ENCODE data around the gene ELAVL1.
A peak's percentile ranks its signal among the peaks of the same experiment; 100 is the strongest.
"Not testable (repeated sequence)": the region's sequence is repeated elsewhere in the genome, so short reads cannot be mapped to it uniquely, and the experiment has no call there.

ELAVL1 gene

DNA sequence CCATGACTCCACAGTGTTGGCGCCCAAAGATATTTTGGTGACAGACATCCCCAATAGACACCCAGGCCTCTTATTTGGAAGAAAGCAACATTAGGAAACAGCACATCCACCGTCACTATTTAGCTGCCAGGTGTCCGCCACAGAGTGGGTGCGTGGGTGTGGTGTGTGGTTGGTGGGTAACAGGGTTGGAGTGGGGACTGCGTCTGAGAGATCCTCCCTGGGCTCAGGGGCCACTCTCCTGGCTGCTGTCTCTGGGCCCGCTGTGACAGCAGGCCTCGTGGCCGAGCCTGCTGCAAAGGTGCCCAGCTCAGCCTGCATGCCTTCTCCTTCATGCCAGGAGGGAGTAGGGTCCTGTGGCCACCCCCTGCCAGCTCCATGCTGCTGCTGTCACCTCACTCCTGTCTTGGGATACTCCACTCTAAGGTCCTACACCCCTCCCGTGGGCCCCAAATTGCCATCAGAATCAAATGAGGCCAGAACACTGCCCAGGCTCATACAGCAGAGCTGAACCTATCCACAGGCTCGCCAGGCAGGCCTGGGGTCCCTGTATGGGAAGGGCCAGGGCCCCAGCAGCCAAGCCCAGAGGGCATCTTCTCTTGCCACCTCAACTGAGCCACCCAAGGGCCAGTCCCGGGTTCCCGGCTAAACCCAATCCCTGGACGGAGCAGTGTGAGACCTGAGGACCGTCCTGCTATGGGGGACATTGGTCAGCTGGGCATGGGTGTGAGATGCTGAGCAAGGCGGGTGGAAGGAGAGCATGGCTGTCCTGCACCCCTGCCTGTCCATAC, 37.2 kb downstream of the ELAVL1 start:
- no peak for DNase-seq

DNA sequence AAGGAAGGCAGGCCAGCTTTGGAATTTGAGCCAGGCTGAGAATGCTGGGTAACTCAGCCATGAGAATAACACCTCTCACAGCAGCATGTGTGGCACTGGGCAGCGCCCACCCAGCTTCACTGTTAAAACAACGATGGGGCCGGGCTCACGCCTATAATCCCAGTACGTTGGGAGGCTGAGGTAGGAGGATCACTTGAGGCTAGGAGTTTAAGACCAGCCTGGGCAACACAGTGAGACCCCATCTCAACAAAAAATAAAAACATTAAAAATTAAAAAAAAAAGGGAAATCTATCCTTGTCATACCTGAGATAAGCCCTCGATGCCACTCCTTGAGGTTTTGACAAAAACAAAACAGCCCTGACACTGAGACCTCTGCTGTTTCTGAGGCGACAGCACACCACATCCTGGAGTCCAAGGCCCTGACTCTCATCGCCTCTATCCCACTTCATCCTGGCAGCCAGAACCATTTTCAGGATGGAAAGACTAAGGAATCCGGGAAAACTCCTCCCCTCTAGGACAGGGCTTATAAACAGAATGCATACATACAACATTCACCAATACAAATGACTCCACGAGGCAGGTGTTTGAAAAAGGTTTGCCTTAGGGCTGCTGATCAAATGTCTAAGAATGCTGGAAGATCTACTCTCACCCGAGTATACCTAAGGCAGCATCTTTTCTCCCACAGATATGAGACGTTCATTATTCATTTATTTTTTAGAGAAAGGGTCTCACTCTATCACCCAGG, 39.3 kb downstream of the ELAVL1 start:
- no peak for DNase-seq

DNA sequence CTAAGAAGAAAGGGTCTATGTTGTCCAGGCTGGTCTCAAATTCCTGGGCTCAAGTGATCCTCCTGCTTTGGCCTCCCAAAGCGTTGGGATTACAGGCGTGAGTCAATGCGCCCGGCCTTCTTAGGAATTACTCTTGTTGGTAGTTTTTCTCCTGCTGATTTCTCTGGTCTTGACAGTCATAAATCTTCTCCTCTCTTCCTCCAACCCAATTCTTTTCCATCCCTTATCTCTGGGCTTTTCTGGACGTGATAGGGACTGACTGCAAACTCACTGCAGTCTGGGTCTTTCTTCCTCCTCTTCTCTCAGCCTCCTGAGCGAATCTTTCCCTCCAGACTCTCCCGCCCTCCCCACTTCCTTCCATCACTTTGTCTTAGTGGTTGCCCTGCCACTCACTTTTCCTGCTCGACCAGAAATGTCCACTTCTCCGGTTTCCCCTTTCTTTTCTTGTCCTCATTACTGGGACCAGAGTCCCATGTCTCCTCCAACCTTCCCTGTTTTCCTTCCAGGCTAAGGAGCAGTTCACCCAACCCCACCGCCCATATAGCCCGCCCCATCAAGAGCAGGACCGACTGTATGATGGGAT, 40.1 kb downstream of the ELAVL1 start:
- no peak for DNase-seq

DNA sequence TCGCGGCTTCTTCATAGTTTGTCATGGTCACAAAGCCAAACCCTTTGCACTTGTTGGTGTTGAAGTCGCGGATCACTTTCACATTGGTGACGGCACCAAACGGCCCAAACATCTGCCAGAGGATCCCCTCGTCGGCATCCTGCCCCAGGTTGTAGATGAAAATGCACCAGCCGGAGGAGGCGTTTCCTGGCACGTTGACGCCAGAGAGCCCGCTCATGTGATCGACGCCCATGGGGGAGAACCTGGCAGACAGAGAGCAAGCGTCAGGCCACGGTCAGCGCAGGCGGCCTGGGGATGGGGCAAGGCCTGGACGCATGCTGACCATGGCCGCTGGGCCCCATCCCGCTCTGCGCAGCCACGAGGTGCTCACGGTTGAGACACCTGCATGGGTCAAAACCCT, 41.9 kb downstream of the ELAVL1 start:
- no peak for DNase-seq

DNA sequence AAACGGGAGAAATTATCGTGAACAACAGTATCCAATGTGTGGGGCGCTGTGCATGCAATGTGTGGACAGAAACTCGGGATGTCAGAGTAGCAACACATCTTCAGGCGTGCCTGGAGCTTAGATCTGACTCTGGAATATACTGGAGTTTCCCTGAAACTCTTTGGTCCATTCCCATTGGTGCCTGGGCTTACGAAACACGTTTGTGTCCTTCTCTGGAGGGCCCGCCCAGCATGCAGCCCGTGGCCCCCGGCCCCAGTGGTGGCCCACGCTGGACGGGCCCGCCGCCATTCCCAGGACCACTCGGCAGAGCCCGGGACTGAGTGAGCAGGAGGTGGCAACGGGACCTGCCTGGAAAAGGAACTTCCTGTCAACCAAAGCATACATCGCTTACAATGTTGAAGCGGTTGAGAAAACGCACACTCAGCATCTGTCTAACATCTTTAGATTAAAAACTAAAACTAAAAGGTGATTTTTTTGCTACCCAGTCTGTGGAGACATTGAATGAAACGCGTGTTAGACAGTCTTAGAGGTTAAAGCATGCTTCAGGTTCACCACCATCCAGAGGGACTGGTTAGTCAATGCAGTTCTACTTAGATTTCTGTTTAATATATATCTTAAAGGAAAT, 42.7 kb downstream of the ELAVL1 start:
- no peak for DNase-seq

DNA sequence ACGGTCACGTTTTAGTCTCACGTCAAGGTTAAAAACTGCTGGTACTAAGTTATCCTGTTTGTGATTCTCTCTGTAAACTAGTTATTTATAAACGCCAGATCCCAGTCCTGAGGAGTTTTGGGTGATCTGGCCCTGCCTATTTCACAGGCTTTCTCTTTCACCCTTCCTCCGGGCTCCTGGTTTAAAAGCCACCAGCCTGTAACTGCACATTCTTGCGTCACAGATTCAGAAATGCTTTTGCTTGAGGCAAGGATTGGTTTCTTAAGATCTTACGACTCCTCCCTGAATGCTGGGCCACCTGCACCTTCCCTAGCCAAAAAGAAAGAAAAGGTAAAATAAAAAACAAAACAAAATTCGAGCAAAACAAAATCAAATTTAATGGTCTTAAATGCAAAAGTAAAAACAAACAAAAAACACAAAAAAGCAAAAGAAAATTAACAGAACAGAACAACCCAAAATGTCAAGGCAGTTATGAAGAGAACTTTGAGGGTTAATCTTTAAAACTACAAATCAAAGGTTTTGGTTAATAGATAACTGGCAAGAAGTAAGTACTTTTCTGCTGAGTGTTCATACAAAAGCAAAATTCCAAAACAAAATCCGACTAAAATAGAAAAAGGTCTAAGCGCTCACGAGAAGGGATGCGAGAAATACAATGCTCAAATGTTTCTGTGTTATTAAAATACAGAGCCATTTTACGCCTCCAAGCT, 43.4 kb downstream of the ELAVL1 start:
- no peak for DNase-seq

DNA sequence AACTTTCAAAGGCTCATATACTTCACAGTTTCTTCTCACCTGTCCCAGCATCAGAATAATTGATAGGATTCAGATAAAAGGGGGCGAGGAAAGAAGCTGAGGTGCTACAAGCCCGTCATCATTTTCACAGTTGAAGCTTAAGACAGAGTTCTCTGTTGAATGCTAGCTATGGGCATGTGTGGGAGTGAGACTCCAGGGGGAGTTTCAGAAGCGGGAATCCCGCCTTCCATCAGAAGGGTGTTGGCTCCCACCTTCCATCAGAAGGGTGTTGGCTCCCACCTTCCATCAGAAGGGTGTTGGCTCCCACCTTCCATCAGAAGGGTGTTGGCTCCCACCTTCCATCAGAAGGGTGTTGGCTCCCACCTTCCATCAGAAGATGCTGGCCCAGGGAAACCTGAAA, 44.4 kb downstream of the ELAVL1 start:
- DNase-seq: not testable (repeated sequence)

DNA sequence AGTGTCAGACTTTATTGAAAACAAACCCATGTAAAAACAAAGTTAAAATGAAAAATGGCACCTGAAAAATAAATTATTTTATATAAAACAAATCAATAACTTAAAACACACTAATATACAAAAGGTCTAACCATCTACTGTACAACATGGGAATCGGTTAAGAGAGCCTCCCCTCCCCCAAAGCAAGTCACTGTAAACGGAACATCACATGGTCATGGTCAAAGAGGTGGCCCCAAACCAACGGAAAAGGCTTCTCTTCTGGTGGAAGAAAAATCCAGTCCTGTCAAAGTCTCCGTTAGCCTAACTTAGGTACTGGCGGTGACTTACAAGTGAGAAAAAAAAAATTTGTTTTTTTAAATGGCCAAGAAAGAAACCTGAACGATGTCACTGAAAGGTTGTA, 46.2 kb downstream of the ELAVL1 start:
- no peak for DNase-seq

DNA sequence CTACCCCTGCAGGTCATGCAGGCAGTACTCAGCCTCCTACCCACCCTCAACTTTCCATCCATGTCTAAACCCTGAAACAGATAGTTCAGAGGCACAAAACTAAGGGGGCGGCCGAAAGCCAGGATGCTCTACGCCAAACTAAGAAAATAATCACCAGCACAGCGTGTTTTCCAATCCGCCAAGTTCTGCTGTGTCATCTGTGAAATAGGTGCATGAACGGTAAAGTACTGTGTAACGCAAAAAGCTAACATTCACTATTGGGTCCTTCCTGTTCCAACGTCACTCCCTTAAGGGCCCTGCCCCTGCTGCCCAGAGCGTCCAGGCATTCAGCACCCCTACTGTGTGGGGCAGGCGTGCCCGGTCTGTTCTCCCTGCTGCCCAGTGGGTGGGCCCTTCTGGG, 49.7 kb downstream of the ELAVL1 start:
- DNase-seq: no peak

DNA sequence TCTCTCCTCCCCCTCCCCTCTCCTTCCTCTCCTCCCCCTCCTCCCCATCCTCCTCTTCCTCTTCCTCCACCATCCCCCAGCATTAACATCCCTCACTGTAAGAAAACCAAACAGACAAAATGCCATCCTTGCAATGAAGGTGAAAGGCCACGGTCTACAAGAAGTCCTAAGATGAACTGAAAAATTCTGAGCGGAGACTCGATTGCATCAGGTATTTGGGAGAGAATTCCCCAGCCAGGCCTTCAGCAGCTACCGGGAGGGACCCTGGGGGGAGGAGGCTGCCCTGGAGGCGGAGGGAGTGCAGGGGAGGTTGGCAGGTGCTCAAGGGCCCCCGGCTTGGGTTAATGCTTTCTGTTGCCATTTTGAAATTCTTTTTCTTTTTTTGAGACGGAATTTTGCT, 51.9 kb downstream of the ELAVL1 start:
- no peak for DNase-seq

DNA sequence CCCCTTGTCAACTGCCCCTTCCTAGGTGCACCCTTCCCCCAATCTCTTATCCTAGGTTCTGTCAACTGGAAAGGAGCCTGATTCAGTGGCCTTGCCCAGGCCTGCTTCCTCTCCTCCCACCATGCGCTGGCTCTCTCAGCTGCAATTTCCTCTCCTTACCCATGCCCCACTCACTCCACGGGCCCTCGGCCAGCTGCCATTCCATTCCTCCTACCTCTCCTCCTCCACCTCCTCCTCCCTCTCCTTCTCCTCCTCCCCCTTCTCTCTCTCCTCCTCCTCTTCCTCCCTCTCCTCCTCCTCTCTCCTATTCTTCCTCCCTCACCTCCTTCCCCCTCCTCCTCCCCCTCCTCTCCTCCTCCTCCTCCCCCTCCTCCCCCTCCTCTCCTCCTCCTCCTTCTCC, 52.4 kb downstream of the ELAVL1 start:
- DNase-seq: peak; percentile 39

DNA sequence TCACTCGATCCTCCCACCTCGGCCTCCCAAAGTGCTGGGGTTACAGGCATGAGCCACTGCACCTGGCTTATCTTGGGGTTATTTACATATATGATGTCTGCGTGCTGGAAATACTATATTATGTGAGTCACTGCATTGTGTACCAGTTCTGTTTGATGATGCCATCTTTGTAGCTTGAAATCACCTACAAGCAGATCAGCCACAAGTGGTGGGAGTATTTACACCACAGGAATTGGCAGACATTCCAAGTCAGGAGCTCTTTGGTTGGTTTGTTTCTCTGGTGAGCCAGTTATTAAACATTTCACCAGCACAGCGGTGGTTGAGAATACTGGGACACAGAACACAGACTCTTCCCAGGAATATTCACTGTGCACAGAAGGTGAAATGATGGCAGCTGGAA, 57.5 kb downstream of the ELAVL1 start:
- no peak for DNase-seq

DNA sequence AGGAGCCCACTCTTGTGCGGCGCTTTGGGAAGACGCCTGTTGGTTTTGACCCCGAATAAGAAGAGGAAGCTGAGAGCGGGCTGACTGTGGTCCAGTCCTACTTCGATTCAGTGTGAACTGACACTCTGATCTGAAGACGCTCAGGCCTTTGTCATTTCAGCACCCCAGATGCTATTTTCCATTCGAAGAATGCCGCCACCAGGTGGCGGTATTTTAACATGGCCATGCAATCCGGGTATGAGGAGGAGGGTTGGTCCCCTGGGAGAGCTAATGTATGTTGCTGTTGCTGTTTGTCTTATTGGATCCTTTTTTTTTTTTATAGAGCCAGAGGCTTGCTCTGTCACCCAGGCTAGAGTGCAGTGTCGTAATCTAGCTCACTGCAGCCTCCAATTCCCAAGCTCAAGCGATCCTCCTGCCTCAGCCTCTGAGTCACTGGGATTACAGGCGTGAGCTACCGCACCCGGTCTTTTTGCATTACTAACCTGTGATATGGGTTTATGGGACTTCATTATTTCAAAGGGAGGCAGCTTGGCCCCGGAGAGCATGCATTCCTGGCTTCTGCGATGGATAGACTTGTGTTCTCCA, 61.2 kb downstream of the ELAVL1 start:
- DNase-seq: peak; percentile 94

DNA sequence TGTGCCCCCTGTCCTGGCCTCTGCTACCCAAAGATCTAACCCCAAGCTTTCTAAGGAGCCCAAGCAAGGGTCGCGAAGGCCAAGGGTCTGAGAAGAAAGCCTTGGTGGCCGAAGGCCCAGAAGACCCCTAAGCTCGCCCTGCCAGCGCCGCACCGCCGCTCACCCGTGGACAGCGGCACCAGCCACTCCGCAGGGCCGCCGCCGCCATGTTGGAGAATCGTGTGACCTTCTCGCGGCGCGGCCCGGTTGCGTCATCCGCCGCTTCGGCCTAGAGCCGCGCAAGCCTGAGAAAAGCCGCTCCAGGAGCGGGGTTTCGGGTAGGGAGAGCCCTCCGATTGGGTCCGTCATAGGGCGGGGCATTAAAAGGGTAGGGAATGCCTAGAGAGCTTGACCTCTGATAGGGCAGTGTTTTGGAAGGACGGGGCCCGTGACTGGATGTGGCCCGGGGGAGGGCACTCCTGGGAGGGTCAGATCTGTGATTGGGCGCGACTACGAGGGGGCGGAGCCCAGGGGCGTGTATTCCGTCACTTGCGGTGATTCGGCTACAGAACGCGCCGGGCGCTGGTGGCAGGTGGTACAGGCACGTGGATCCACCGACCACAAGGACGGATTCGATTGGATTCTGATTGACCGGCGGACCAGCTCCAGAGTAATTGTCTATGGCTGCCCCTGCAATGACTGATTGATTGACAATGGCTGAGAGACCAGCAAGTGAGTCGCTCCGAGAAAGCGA, 61.8 kb downstream of the ELAVL1 start, which contains the start of gene TIMM44:
Gene TIMM44, minus strand, starts transcription at position 223 of the 733 bp plus-strand sequence. Its CDS starts 15 bp downstream, at position 208.
- peak; percentile 100 for DNase-seq

DNA sequence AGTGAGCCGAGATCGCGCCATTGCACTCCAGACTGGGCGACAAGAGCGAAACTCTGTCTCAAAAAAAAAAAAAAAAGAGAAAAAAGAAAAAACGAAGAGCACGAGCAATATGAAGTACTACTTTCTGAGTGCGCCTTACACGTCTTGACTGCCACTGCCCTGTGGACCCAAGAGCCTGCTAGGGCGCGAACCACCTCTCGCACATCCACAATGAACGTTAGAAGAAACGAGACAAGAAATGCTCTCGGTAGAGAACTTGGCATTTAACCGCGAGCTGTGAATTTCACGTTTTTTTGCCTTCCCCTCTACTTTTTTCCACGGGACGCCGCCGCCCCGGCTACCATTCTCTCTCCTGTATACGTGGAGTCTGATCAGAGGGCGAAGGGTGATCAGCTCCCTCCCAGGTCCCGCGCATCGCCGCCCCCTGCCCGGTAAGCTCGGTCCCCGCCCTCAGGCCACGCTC, 62.4 kb downstream of the ELAVL1 start:
- no peak for DNase-seq

DNA sequence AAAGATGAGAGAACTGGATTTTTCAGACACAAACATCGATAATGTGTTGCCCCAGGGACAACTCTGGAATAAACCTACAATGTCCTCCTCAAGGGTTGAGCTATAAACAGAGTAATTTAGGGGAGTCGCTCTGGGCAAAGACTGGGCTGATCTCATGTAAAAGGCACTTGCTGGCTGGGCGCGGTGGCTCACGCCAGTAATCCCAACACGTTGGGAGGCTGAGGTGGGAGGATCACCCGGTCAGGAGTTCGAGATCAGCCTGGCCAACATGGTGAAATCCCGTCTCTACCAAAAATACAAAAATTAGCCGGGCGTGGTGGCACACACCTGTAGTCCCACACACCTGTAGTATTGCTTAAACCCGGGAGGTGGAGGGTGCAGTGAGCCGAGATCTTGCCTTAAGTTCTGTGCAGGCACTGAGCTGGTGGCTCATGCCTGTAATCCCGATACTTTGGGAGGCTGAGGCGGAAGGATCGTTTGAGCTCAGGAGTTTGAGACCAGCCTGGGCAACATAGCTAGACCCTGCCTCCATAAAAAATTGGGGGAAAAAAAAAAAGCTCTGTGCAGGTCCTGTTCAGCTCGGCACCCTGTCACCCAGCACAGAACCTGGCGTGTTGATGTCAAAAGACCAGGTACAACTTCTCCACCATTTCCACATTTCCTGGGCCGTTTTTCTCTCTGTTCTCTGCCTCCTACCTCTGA, 63.4 kb downstream of the ELAVL1 start:
- DNase-seq: no peak

DNA sequence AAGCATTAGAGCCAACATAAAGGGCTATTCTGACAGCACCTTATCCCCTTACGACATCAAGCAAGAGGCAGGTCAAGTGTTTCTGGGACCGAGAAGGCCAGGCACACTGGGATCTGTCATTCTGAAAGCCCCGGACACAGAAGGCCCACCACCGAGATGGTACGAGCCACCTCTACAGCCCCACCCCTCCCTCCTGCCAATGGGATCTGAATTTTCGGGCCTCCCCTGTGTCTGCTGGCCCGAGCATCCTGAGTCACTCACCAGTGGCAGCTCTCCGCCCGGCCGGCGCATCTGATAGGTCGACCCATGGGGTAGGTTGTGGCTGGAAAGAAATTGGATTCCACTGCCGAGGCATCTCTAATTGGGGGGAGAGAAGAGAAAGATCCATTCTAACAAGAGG, 64.6 kb downstream of the ELAVL1 start:
- no peak for DNase-seq

DNA sequence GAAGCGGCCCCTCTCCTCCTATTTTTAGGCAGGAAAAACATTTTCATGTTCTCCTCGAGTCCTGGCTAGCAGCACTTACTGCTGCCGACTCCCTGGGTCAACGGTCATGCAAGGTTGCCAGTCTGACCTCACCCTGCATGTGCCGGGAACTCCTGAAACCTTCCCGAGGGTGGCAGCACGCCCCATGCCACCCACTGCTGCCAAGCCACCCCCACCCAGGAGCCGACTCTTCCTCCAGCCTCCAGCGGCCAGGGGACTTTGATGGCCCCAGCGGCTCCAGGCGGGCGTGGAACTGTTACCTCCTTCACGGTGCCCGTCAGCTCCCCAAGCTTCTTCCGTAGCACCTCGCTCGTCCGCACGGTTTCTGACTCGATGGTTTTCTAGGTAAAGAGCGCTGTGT, 70.7 kb downstream of the ELAVL1 start:
- DNase-seq: no peak

DNA sequence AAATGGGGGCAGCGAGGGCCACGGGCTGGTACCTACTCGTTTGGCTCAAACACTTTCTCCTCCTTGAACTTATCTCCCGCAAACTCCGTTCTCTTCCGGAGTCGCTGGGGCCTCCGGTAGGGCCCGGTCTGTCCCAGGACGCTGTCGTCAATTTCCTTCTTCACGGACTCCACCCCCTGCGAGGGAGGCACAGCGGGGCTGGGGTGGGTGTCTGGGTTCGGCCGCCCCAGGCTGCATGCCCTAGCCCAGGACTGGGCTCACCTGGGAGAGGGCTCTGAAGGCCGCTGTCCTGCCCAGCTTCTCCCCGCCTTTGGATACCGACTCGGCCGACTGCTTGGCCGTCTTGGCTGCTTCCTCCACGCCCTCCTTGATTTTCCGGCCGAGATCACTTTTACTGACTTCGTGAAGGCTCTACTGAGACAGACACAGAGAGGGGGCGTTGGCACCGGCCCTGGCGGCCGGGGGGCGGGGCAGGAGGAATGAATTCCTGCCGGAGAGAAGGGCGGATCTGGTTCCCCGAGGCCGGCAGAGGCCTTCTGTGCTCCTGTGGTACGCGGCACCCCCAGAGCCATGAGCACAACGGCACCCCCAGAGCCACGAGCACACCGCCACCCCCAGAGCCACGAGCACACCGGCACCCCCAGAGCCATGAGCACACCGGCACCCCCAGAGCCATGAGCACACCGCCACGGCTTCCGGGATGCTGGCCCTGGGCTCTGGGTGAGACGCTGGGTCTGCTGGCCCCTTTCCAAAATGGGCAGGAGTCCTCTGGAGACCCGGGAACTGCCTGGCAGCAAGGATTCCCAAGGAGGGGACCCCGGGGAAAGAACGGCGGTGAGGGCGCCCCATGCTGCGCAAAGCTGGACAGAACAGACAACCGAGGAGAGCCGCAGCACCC, 71.4 kb downstream of the ELAVL1 start:
- DNase-seq: no peak

DNA sequence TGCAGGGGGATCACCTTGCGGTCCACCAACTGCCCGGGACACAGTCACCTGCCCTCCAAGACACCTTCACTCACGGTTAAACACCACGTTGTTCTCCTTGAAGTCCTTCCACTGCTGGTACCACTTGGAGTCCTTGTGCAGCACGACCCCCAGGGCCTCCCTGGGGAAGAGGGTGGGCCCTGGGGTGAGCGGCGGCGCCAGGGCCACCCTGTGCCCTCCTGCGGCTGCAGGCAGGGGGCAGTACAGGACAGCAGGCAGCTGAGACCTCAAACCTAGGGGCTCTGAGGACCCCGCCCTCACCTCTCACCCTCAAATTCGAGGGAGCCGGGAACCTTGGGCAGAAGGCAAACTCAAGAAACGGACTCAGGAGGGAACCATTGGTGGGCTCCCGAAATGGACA, 72.0 kb downstream of the ELAVL1 start:
- DNase-seq: no peak
